ENCODE measurements around the gene EPB41L3. TPM values are rescaled to one million over a fixed set of nuclear protein-coding genes. Genes with fewer than 3 reads are reported as not detected.

Gene EPB41L3
- total RNA-seq, 2 experiments from 2014 or later: not detected

DNA sequence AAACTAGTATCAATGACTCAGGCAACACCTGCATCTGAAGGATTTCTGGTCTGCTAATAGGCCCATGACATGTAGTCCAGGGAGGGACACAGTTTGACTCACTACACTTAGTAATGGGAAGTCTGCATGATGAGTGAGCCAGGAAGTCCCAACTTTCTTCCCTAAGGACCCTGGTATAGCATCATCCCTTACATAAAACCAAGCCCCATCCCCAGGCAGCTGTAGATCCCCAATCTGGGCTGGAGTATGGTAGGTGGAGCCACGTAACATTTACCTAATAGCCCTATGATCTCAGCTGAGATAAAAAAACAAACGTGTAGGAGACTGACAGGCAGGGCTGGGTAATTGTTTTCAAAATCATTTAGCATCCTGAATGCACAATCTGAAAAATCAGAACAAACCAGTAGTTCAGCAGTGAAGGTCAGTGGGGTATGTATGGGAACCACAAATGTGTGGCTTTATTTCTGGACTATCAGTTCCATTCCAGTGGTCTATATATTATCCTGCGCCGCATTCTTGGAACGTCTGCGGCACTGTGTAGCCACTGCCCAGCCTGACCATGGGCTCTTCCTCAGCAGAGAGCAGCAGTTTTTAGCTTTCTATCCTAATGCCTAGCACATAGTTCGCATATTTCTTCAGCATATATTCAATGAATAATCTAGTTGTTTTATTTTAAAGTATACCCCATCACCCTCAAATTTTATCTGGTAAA is 33.5 kb downstream of the EPB41L3 start:
- Histone ChIP-seq H3K79me2 (ENCODE audit: insufficient read depth, low read depth, low read length) (no peaks in the 10 kb centered on the region), H3K9me2 (ENCODE audit: insufficient read depth, low read length) (no peaks in the 10 kb centered on the region), H3K4me2 (ENCODE audit: low read length) (no peak overlapping the region), H3K4me3 (ENCODE audit: low read depth, low read length, poor library complexity, severe bottlenecking) (no peak overlapping the region), H3K27ac (ENCODE audit: low read depth, low read length, poor library complexity, severe bottlenecking) (no peak overlapping the region), H3K9me3 (ENCODE audit: low read length) (no peaks in the 10 kb centered on the region), H3K36me3 (ENCODE audit: insufficient read depth, low read length) (no peaks in the 10 kb centered on the region), H2AFZ (ENCODE audit: low read length) (no peak overlapping the region), H4K20me1 (ENCODE audit: insufficient read depth, low read length) (no peaks in the 10 kb centered on the region), H3K4me1 (ENCODE audit: insufficient read depth, low read length, poor library complexity, severe bottlenecking) (no peaks in the 10 kb centered on the region)
- intact Hi-C loops (cut with micrococcal nuclease; ENCODE audit: unreplicated experiment): no loop called here
- no peak for TF ChIP-seq EZH2phosphoT487 (IDR thresholded peaks at IDR 0.05; ENCODE audit: borderline replicate concordance, low read depth, low read length)
- ChIA-PET CTCF (ENCODE audit: unreplicated experiment) (no interaction called here), POLR2A (no interaction called here)
- no peak for DNase-seq (ENCODE audit: low spot score)
- no TSS peak for BruUV-seq (replicated peaks)

DNA sequence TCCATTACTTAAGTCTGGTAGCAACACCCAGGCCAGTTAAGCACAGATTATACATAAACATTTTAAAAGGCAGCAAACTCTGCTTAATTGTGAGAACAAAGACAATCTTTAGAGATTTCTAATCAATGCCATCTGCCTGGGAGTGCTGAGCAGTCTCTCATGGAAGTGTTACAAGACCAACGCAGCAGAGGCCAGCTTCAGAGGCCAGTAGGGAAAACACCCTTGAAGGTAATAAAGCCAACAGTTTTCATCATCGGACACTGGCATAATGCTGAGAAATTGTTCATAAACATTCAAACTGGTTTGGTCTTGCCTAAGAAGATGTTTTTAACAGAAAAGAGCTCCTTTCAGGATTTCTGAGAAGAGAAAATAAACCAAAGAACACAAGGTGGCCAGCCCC is 35.0 kb downstream of the EPB41L3 start:
- Histone ChIP-seq H3K4me3 (ENCODE audit: low read depth, low read length, poor library complexity, severe bottlenecking) (no peak overlapping the region), H3K4me1 (ENCODE audit: insufficient read depth, low read length, poor library complexity, severe bottlenecking) (no peaks in the 10 kb centered on the region), H3K9me2 (ENCODE audit: insufficient read depth, low read length) (no peaks in the 10 kb centered on the region), H2AFZ (ENCODE audit: low read length) (no peak overlapping the region), H4K20me1 (ENCODE audit: insufficient read depth, low read length) (no peaks in the 10 kb centered on the region), H3K36me3 (ENCODE audit: insufficient read depth, low read length) (no peaks in the 10 kb centered on the region), H3K4me2 (ENCODE audit: low read length) (no peak overlapping the region), H3K9me3 (ENCODE audit: low read length) (no peaks in the 10 kb centered on the region), H3K79me2 (ENCODE audit: insufficient read depth, low read depth, low read length) (no peaks in the 10 kb centered on the region), H3K27ac (ENCODE audit: low read depth, low read length, poor library complexity, severe bottlenecking) (no peak overlapping the region)
- TF ChIP-seq, protein P1, sequence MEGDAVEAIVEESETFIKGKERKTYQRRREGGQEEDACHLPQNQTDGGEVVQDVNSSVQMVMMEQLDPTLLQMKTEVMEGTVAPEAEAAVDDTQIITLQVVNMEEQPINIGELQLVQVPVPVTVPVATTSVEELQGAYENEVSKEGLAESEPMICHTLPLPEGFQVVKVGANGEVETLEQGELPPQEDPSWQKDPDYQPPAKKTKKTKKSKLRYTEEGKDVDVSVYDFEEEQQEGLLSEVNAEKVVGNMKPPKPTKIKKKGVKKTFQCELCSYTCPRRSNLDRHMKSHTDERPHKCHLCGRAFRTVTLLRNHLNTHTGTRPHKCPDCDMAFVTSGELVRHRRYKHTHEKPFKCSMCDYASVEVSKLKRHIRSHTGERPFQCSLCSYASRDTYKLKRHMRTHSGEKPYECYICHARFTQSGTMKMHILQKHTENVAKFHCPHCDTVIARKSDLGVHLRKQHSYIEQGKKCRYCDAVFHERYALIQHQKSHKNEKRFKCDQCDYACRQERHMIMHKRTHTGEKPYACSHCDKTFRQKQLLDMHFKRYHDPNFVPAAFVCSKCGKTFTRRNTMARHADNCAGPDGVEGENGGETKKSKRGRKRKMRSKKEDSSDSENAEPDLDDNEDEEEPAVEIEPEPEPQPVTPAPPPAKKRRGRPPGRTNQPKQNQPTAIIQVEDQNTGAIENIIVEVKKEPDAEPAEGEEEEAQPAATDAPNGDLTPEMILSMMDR (conservative IDR thresholded peaks at IDR 0.05; ENCODE audit: low read length): no peak
- no peak for TF ChIP-seq EZH2phosphoT487 (IDR thresholded peaks at IDR 0.05; ENCODE audit: borderline replicate concordance, low read depth, low read length)
- no peak for DNase-seq (ENCODE audit: low spot score)
- ChIA-PET CTCF (ENCODE audit: unreplicated experiment) (no interaction called here), POLR2A (interaction anchor here (0.8 to 1.0 kb wide), 2 partner anchors 10 to 11 kb away, joined by 3 read pairs; no protein-coding TSS in a partner anchor)
- intact Hi-C loops (cut with micrococcal nuclease; ENCODE audit: unreplicated experiment): no loop called here
- BruUV-seq (replicated peaks): no TSS peak

DNA sequence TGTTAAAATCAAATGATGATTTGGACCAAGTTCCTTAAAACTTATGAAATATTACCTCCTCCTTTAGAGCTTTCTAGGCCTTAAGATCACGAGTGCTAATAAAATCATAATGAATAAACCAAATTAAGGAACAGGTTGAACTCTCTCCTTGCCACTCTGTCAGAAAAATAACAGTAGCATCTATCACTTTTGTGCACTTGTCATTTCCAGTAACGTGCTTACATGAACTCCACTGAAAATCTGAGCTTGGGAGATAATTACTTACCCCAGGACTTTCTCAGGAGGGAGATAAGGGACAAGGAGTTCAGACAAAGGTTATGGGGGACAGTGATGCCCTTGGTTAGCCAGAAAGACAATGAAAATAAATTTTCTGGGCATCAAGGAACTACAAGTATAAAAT is 36.0 kb downstream of the EPB41L3 start:
- H3K79me2 ChIP-seq (ENCODE audit: insufficient read depth, low read depth, low read length): no peaks in the 10 kb centered on the region
- no peaks in the 10 kb centered on the region for H3K36me3 ChIP-seq (ENCODE audit: insufficient read depth, low read length)
- no peak overlapping the region for H2AFZ ChIP-seq (ENCODE audit: low read length)
- no TSS peak for BruUV-seq (replicated peaks)
- H3K9me2 ChIP-seq (ENCODE audit: insufficient read depth, low read length): no peaks in the 10 kb centered on the region
- TF ChIP-seq, protein P1 (conservative IDR thresholded peaks at IDR 0.05; ENCODE audit: low read length): no peak
- no peak for TF ChIP-seq EZH2phosphoT487 (IDR thresholded peaks at IDR 0.05; ENCODE audit: borderline replicate concordance, low read depth, low read length)
- H4K20me1 ChIP-seq (ENCODE audit: insufficient read depth, low read length): no peaks in the 10 kb centered on the region
- no peak for DNase-seq (ENCODE audit: low spot score)
- no peak overlapping the region for H3K4me2 ChIP-seq (ENCODE audit: low read length)
- H3K27ac ChIP-seq (ENCODE audit: low read depth, low read length, poor library complexity, severe bottlenecking): no peak overlapping the region
- CTCF ChIA-PET (ENCODE audit: unreplicated experiment): no interaction called here
- no peaks in the 10 kb centered on the region for H3K9me3 ChIP-seq (ENCODE audit: low read length)
- POLR2A ChIA-PET: no interaction called here
- no peaks in the 10 kb centered on the region for H3K4me1 ChIP-seq (ENCODE audit: insufficient read depth, low read length, poor library complexity, severe bottlenecking)
- no peak overlapping the region for H3K4me3 ChIP-seq (ENCODE audit: low read depth, low read length, poor library complexity, severe bottlenecking)
- intact Hi-C loops (cut with micrococcal nuclease; ENCODE audit: unreplicated experiment): no loop called here

All from OCI-LY7 (cell line).